Neuronal stem cell (in vitro differentiated cells): Measurements from ENCODE around the gene SV2B.
A peak's percentile ranks its signal among the peaks of the same experiment; 100 is the strongest.

ENCODE experiments used
- DNase-seq: peaks from one replicate; pipeline ENCODE4 v3.0.0-alpha.2; 2013; ENCODE audit warnings: low spot score
- H2AFZ ChIP-seq: one replicate; pipeline ENCODE4 v1.6.1; 2013; ENCODE audit warnings: mild to moderate bottlenecking, low read length, inconsistent platforms
- H2AK5ac ChIP-seq: 2 replicates; pipeline ENCODE4 v1.6.1; 2013; ENCODE audit warnings: low read depth, mild to moderate bottlenecking, inconsistent platforms, low read length, moderate library complexity, mixed read lengths
- H2BK120ac ChIP-seq: 2 replicates; pipeline ENCODE4 v1.6.1; 2013; ENCODE audit warnings: low read depth, mild to moderate bottlenecking, inconsistent platforms, low read length, moderate library complexity, mixed read lengths
- H2BK12ac ChIP-seq: one replicate; pipeline ENCODE4 v1.6.1; 2013; ENCODE audit warnings: low read length, inconsistent platforms
- H2BK15ac ChIP-seq: 2 replicates; pipeline ENCODE4 v1.6.1; 2013; ENCODE audit warnings: mild to moderate bottlenecking, low read length, inconsistent platforms, mixed read lengths
- H2BK5ac ChIP-seq: one replicate; pipeline ENCODE4 v1.6.1; 2013; ENCODE audit warnings: inconsistent platforms, mild to moderate bottlenecking, low read length, moderate library complexity
- H3K14ac ChIP-seq: one replicate; pipeline ENCODE4 v1.6.1; 2013; ENCODE audit warnings: low read length, inconsistent platforms
- H3K18ac ChIP-seq: 2 replicates; pipeline ENCODE4 v1.6.1; 2013; ENCODE audit warnings: low read length, inconsistent platforms
- H3K23ac ChIP-seq: 2 replicates; pipeline ENCODE4 v1.6.1; 2013; ENCODE audit warnings: low read depth, mild to moderate bottlenecking, mixed read lengths, low read length, inconsistent platforms; ENCODE audit not compliant: poor library complexity
- H3K27ac ChIP-seq: replicated peaks from 3 replicates; pipeline ENCODE4 v1.5.1; 2013; ENCODE audit warnings: low read length, inconsistent platforms
- H3K27me3 ChIP-seq, 3 experiments: 2 replicates each; pipeline ENCODE4 v1.6.1; 2013; ENCODE audit warnings: low read length in 3 of 3, mild to moderate bottlenecking in 2 of 3, inconsistent platforms in 1 of 3, low read depth in 1 of 3, mixed read lengths in 1 of 3, moderate library complexity in 1 of 3; ENCODE audit not compliant: control insufficient read depth in 3 of 3, insufficient read depth in 3 of 3
- H3K36me3 ChIP-seq, 2 donors: replicated peaks in 1 of 2; 2 replicates each; pipeline ENCODE4 v1.6.1; 2013; ENCODE audit warnings: low read length in 2 of 2; ENCODE audit not compliant: control insufficient read depth in 2 of 2, insufficient read depth in 2 of 2
- H3K4ac ChIP-seq: 2 replicates; pipeline ENCODE4 v1.6.1; 2013; ENCODE audit warnings: inconsistent platforms, mild to moderate bottlenecking, low read length, moderate library complexity
- H3K4me1 ChIP-seq, 2 donors: 1 replicate in 1 of 2; 2 replicates in 1 of 2; pipeline ENCODE4 v1.6.1; 2013; ENCODE audit warnings: low read length in 2 of 2, low read depth in 1 of 2; ENCODE audit not compliant: control insufficient read depth in 2 of 2, insufficient read depth in 1 of 2
- H3K4me2 ChIP-seq: one replicate; pipeline ENCODE4 v1.6.1; 2013; ENCODE audit warnings: mild to moderate bottlenecking, low read length, inconsistent platforms; ENCODE audit not compliant: insufficient read depth, poor library complexity, severe bottlenecking
- H3K4me3 ChIP-seq, 2 donors: 2 replicates each; pipeline ENCODE4 v1.5.1; 2013; ENCODE audit warnings: low read length in 2 of 2, mild to moderate bottlenecking in 2 of 2, inconsistent platforms in 1 of 2, moderate library complexity in 1 of 2
- H3K79me1 ChIP-seq: one replicate; pipeline ENCODE4 v1.6.1; 2013; ENCODE audit warnings: low read depth, mild to moderate bottlenecking, inconsistent platforms, low read length, moderate library complexity
- H3K9ac ChIP-seq: one replicate; pipeline ENCODE4 v1.6.1; 2013; ENCODE audit warnings: mild to moderate bottlenecking, low read depth, low read length, inconsistent platforms; ENCODE audit not compliant: poor library complexity
- H3K9me3 ChIP-seq, 2 donors: replicated peaks in 1 of 2; 2 replicates each; pipeline versions ENCODE3 to v1.6.1; 2013; ENCODE audit warnings: low read length in 2 of 2, mild to moderate bottlenecking in 2 of 2, inconsistent platforms in 1 of 2, low read depth in 1 of 2, mixed read lengths in 1 of 2, moderate library complexity in 1 of 2; ENCODE audit not compliant: control insufficient read depth in 2 of 2, insufficient read depth in 1 of 2
- H4K8ac ChIP-seq: one replicate; pipeline ENCODE4 v1.6.1; 2013; ENCODE audit warnings: low read depth, mild to moderate bottlenecking, inconsistent platforms, low read length, moderate library complexity
- H4K91ac ChIP-seq: one replicate; pipeline ENCODE4 v1.6.1; 2013; ENCODE audit warnings: low read length, low read depth, mild to moderate bottlenecking, inconsistent platforms; ENCODE audit not compliant: poor library complexity
- WGBS, 2 donors: extraction: QIAGEN DNeasy Blood & Tissue Kit; methylation state at CpG; one replicate each; pipeline ENCODE4 v1.1.7; 2013; ENCODE audit warnings: missing lambda C conversion rate in 2 of 2, mixed read lengths in 1 of 2; ENCODE audit not compliant: insufficient read length in 2 of 2, insufficient replicate concordance in 1 of 2; ENCODE audit errors: extremely low coverage in 2 of 2; 5-methylcytosine and 5-hydroxymethylcytosine counted together

Gene SV2B

DNA sequence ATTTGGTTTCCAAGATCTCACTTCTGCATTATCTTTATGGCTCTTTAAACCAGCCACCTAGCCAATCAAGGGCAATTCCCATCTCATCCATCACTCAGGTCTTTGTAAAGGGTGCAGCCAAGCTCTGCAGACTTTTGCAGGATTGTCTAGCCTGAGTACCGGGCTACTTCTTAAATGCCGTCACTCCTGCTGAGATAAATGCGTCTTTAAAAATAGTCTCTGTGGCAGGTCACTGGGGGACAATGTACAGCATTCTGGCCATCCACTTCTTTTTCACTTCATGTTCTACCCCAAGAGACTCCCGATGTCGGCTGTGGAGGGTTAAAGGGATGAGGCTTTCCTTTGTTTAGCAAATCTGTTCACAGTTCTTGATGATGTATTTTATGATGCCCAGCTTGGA is 194.7 kb downstream of the SV2B start:
- H4K8ac ChIP-seq, result no peak overlapping the region
- H3K9me3 ChIP-seq, result no peaks in the 10 kb centered on the region
- H2BK5ac ChIP-seq, result no peak overlapping the region
- no peak overlapping the region for H3K4me2 ChIP-seq
- no peak overlapping the region for H3K14ac ChIP-seq
- H3K36me3 ChIP-seq, result no peaks in the 10 kb centered on the region
- H3K4me3 ChIP-seq, result no peak overlapping the region
- H2AK5ac ChIP-seq, result no peak overlapping the region
- H3K79me1 ChIP-seq, result no peaks in the 10 kb centered on the region
- no peak overlapping the region for H4K91ac ChIP-seq
- H3K4ac ChIP-seq, result no peak overlapping the region
- no peak overlapping the region for H3K27ac ChIP-seq
- H2BK12ac ChIP-seq, result no peak overlapping the region
- H2BK120ac ChIP-seq, result no peak overlapping the region
- no peak overlapping the region for H3K9ac ChIP-seq
- H2AFZ ChIP-seq, result no peak overlapping the region
- peaks cover 0 to 24% (median 0%) of the 10 kb centered on the region in 3 experiments for H3K27me3 ChIP-seq
- H3K4me1 ChIP-seq, result no peaks in the 10 kb centered on the region
- no peak overlapping the region for H2BK15ac ChIP-seq
- H3K18ac ChIP-seq, result no peak overlapping the region
- no peak overlapping the region for H3K23ac ChIP-seq
- WGBS, 2 donors, result no CpG with 5 or more reads among the region's 5 CpGs
- no peak for DNase-seq

GRCh38 chr15:91298101-91298500 is 198.0 kb downstream of the SV2B start:
- DNase-seq, result no peak
- Histone ChIP-seq H3K4me1 (no peaks in the 10 kb centered on the region), H2AK5ac (no peak overlapping the region), H3K23ac (no peak overlapping the region), H2BK120ac (no peak overlapping the region), H2BK12ac (no peak overlapping the region), H3K4me3 (no peak overlapping the region), H3K9ac (no peak overlapping the region), H3K4me2 (no peak overlapping the region), H3K27me3 (peaks cover 0 to 25% (median 0%) of the 10 kb centered on the region in 3 experiments), H3K18ac (no peak overlapping the region), H3K4ac (no peak overlapping the region), H3K79me1 (no peaks in the 10 kb centered on the region), H3K27ac (no peak overlapping the region), H2BK15ac (no peak overlapping the region), H2AFZ (no peak overlapping the region), H4K8ac (no peak overlapping the region), H3K9me3 (no peaks in the 10 kb centered on the region), H3K36me3 (no peaks in the 10 kb centered on the region), H4K91ac (no peak overlapping the region), H3K14ac (no peak overlapping the region), H2BK5ac (no peak overlapping the region)
- WGBS, 2 donors, result no CpG with 5 or more reads among the region's 6 CpGs

- H3K4ac ChIP-seq, result no peak overlapping the region
- H3K18ac ChIP-seq, result no peak overlapping the region
- no peak overlapping the region for H2BK15ac ChIP-seq
- H2BK120ac ChIP-seq, result no peak overlapping the region
- no peak overlapping the region for H2AK5ac ChIP-seq
- no peaks in the 10 kb centered on the region for H3K79me1 ChIP-seq
- no peak overlapping the region for H4K8ac ChIP-seq
- H3K9ac ChIP-seq, result no peak overlapping the region
- no peak overlapping the region for H2BK12ac ChIP-seq
- H3K27ac ChIP-seq, result no peak overlapping the region
- WGBS, 2 donors, result no CpG with 5 or more reads among the region's 11 CpGs
- no peak overlapping the region for H3K23ac ChIP-seq
- no peaks in the 10 kb centered on the region for H3K36me3 ChIP-seq
- no peaks in the 10 kb centered on the region for H3K9me3 ChIP-seq
- DNase-seq, result peak; percentile 66
- H2BK5ac ChIP-seq, result no peak overlapping the region
- no peak overlapping the region for H2AFZ ChIP-seq
- H3K4me1 ChIP-seq, result no peaks in the 10 kb centered on the region
- H3K4me2 ChIP-seq, result no peak overlapping the region
- H3K27me3 ChIP-seq, result peaks cover 0 to 5% (median 0%) of the 10 kb centered on the region in 3 experiments
- no peak overlapping the region for H4K91ac ChIP-seq
- H3K4me3 ChIP-seq, result no peak overlapping the region
- H3K14ac ChIP-seq, result no peak overlapping the region
Observed at GRCh38 chr15:91302588-91303439, 202.8 kb downstream of the SV2B start.

GRCh38 chr15:91304210-91304609 is 204.2 kb downstream of the SV2B start:
- Histone ChIP-seq H3K18ac (no peak overlapping the region), H3K27ac (no peak overlapping the region), H3K4ac (no peak overlapping the region), H2BK15ac (no peak overlapping the region), H3K4me3 (no peak overlapping the region), H3K4me2 (no peak overlapping the region), H3K27me3 (peaks cover 0 to 5% (median 0%) of the 10 kb centered on the region in 3 experiments), H3K79me1 (no peaks in the 10 kb centered on the region), H2BK5ac (no peak overlapping the region), H2BK120ac (no peak overlapping the region), H3K23ac (no peak overlapping the region), H3K9ac (no peak overlapping the region), H3K36me3 (no peaks in the 10 kb centered on the region), H2AK5ac (no peak overlapping the region), H4K91ac (no peak overlapping the region), H4K8ac (no peak overlapping the region), H2AFZ (no peak overlapping the region), H3K14ac (no peak overlapping the region), H3K4me1 (no peaks in the 10 kb centered on the region), H3K9me3 (no peaks in the 10 kb centered on the region), H2BK12ac (no peak overlapping the region)
- WGBS, 2 donors, result no CpG with 5 or more reads among the region's 2 CpGs
- DNase-seq, result no peak
